G401.6 (cell line): ENCODE data around the gene OLFML2A.
"Not testable (repeated sequence)": the region's sequence is repeated elsewhere in the genome, so short reads cannot be mapped to it uniquely, and the experiment has no call there.

ENCODE experiments used
- FAIRE-seq: peaks from 2 replicates; lab custom pipeline; 2012; peaks lifted over from hg19 to GRCh38; lab: Jason Lieb, UNC

OLFML2A gene

GRCh38 chr9:124761710-124762109, 15.2 kb upstream of the OLFML2A start:
- no peak for FAIRE-seq

- no peak for FAIRE-seq
These were observed 14.3 kb upstream of the OLFML2A start for GRCh38 chr9:124762633-124763032.

GRCh38 chr9:124764774-124765438, 12.0 kb upstream of the OLFML2A start:
- FAIRE-seq, result peak; percentile 94

- no peak for FAIRE-seq
These were observed 11.5 kb upstream of the OLFML2A start for GRCh38 chr9:124765439-124765835.

- FAIRE-seq, result no peak
These were observed 10.6 kb upstream of the OLFML2A start for GRCh38 chr9:124766326-124766725.

GRCh38 chr9:124766815-124767554, 9.9 kb upstream of the OLFML2A start:
- FAIRE-seq, result peak; percentile 87

- FAIRE-seq, result no peak
These were observed 9.1 kb upstream of the OLFML2A start for GRCh38 chr9:124767821-124768220.

- peak; percentile 65 for FAIRE-seq
These were observed 8.6 kb upstream of the OLFML2A start for GRCh38 chr9:124768334-124768733.

GRCh38 chr9:124768750-124769548, 8.0 kb upstream of the OLFML2A start:
- peak; percentile 45 for FAIRE-seq

- FAIRE-seq, result no peak
These were observed 7.2 kb upstream of the OLFML2A start for GRCh38 chr9:124769549-124770358.

GRCh38 chr9:124770359-124771020, 6.4 kb upstream of the OLFML2A start:
- FAIRE-seq, result no peak

GRCh38 chr9:124771021-124771866, 5.7 kb upstream of the OLFML2A start, which contains the start of gene NR6A1:
TSS of gene NR6A1 (minus strand) at chr9:124771311.
- peak; percentile 90 for FAIRE-seq

GRCh38 chr9:124771867-124772679, 4.9 kb upstream of the OLFML2A start:
- FAIRE-seq, result no peak

- not testable (repeated sequence) for FAIRE-seq
These were observed 4.1 kb upstream of the OLFML2A start for GRCh38 chr9:124772877-124773276.

GRCh38 chr9:124773473-124774128, 3.3 kb upstream of the OLFML2A start:
- FAIRE-seq, result no peak

GRCh38 chr9:124774129-124774978, 2.6 kb upstream of the OLFML2A start:
- FAIRE-seq, result peak; percentile 77

GRCh38 chr9:124776618-124776953, 347 bp upstream of the OLFML2A start:
- no peak for FAIRE-seq
